ENCODE data around the gene MEIOB. TPM values are rescaled to one million over a fixed set of nuclear protein-coding genes. Genes with fewer than 3 reads are reported as not detected.

The MEIOB gene
- total RNA-seq, 1 donor = not detected

GRCh38 chr16:1865902-1866690, 5.9 kb downstream of the MEIOB start:
- Histone ChIP-seq H3K36me3 (ENCODE audit: insufficient read depth, low read length) (no peaks in the 10 kb centered on the region), H3K79me2 (ENCODE audit: insufficient read depth, low read length) (no peaks in the 10 kb centered on the region), H3K4me3 (ENCODE audit: insufficient read depth, low read length) (no peak overlapping the region), H2AFZ (ENCODE audit: low read length) (no peak overlapping the region), H3K9me3 (ENCODE audit: low read depth, low read length) (no peaks in the 10 kb centered on the region), H4K20me1 (ENCODE audit: insufficient read depth, low read length) (no peaks in the 10 kb centered on the region), H3K27ac (ENCODE audit: low read depth, low read length) (no peak overlapping the region), H3K4me1 (ENCODE audit: insufficient read depth, low read length) (peaks cover 8% of the 10 kb centered on the region), H3K27me3 (ENCODE audit: insufficient read depth, low read length) (peaks cover 31% of the 10 kb centered on the region), H3K4me2 (ENCODE audit: insufficient read depth, low read length) (no peak overlapping the region)
- no peak for DNase-seq (ENCODE audit: insufficient read length, low spot score, missing footprints)
- TF ChIP-seq, protein P1, sequence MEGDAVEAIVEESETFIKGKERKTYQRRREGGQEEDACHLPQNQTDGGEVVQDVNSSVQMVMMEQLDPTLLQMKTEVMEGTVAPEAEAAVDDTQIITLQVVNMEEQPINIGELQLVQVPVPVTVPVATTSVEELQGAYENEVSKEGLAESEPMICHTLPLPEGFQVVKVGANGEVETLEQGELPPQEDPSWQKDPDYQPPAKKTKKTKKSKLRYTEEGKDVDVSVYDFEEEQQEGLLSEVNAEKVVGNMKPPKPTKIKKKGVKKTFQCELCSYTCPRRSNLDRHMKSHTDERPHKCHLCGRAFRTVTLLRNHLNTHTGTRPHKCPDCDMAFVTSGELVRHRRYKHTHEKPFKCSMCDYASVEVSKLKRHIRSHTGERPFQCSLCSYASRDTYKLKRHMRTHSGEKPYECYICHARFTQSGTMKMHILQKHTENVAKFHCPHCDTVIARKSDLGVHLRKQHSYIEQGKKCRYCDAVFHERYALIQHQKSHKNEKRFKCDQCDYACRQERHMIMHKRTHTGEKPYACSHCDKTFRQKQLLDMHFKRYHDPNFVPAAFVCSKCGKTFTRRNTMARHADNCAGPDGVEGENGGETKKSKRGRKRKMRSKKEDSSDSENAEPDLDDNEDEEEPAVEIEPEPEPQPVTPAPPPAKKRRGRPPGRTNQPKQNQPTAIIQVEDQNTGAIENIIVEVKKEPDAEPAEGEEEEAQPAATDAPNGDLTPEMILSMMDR (IDR thresholded peaks at IDR 0.05; ENCODE audit: extremely low read depth, low read depth, low read length) = no peak

GRCh38 chr16:1863681-1864460, 8.1 kb downstream of the MEIOB start:
- Histone ChIP-seq H3K27me3 (ENCODE audit: insufficient read depth, low read length) (peaks cover 53% of the 10 kb centered on the region), H3K4me2 (ENCODE audit: insufficient read depth, low read length) (no peak overlapping the region), H2AFZ (ENCODE audit: low read length) (no peak overlapping the region), H3K79me2 (ENCODE audit: insufficient read depth, low read length) (no peaks in the 10 kb centered on the region), H4K20me1 (ENCODE audit: insufficient read depth, low read length) (no peaks in the 10 kb centered on the region), H3K36me3 (ENCODE audit: insufficient read depth, low read length) (no peaks in the 10 kb centered on the region), H3K27ac (ENCODE audit: low read depth, low read length) (no peak overlapping the region), H3K9me3 (ENCODE audit: low read depth, low read length) (no peaks in the 10 kb centered on the region), H3K4me3 (ENCODE audit: insufficient read depth, low read length) (no peak overlapping the region), H3K4me1 (ENCODE audit: insufficient read depth, low read length) (no peaks in the 10 kb centered on the region)
- TF ChIP-seq, protein P1 (IDR thresholded peaks at IDR 0.05; ENCODE audit: extremely low read depth, low read depth, low read length) = peak; percentile 60
- no peak for DNase-seq (ENCODE audit: insufficient read length, low spot score, missing footprints)

DNA sequence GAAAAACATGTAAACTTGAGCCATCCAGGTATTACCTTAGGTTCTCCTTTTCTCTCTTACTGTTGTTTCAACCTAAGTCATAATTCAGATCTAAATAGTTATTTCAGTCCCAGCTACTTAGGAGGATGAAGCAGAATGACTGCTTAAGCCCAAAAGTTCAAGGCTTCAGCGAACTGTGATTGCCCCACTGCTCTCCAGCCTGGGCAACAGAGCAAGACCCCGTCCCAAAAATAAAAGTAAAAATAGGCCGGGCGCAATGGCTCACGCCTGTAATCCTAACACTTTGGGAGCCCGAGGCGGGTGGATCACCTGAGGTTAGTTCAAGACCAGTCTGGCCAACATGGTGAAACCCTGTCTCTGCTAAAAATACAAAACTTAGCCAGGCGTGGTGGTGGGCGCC, 9.6 kb downstream of the MEIOB start:
- TF ChIP-seq, protein P1 (IDR thresholded peaks at IDR 0.05; ENCODE audit: extremely low read depth, low read depth, low read length) = no peak
- Histone ChIP-seq H3K9me3 (ENCODE audit: low read depth, low read length) (no peaks in the 10 kb centered on the region), H4K20me1 (ENCODE audit: insufficient read depth, low read length) (no peaks in the 10 kb centered on the region)

GRCh38 chr16:1861730-1862129, 10.2 kb downstream of the MEIOB start:
- Histone ChIP-seq H3K9me3 (ENCODE audit: low read depth, low read length) (no peaks in the 10 kb centered on the region), H3K36me3 (ENCODE audit: insufficient read depth, low read length) (no peaks in the 10 kb centered on the region), H3K27ac (ENCODE audit: low read depth, low read length) (no peak overlapping the region), H3K27me3 (ENCODE audit: insufficient read depth, low read length) (peaks cover 72% of the 10 kb centered on the region), H3K4me3 (ENCODE audit: insufficient read depth, low read length) (no peak overlapping the region), H3K79me2 (ENCODE audit: insufficient read depth, low read length) (no peaks in the 10 kb centered on the region), H3K4me1 (ENCODE audit: insufficient read depth, low read length) (no peaks in the 10 kb centered on the region), H3K4me2 (ENCODE audit: insufficient read depth, low read length) (no peak overlapping the region), H2AFZ (ENCODE audit: low read length) (no peak overlapping the region), H4K20me1 (ENCODE audit: insufficient read depth, low read length) (no peaks in the 10 kb centered on the region)
- TF ChIP-seq, protein P1 (IDR thresholded peaks at IDR 0.05; ENCODE audit: extremely low read depth, low read depth, low read length) = no peak
- DNase-seq (ENCODE audit: insufficient read length, low spot score, missing footprints) = no peak

More for the DNA sequence above, 9.6 kb downstream of the MEIOB start:
- H3K4me2 ChIP-seq (ENCODE audit: insufficient read depth, low read length) = no peak overlapping the region
- peaks cover 67% of the 10 kb centered on the region for H3K27me3 ChIP-seq (ENCODE audit: insufficient read depth, low read length)
- H3K36me3 ChIP-seq (ENCODE audit: insufficient read depth, low read length) = no peaks in the 10 kb centered on the region
- no peak overlapping the region for H3K4me3 ChIP-seq (ENCODE audit: insufficient read depth, low read length)
- no peak overlapping the region for H2AFZ ChIP-seq (ENCODE audit: low read length)
- no peak for DNase-seq (ENCODE audit: insufficient read length, low spot score, missing footprints)
- H3K27ac ChIP-seq (ENCODE audit: low read depth, low read length) = no peak overlapping the region
- no peaks in the 10 kb centered on the region for H3K79me2 ChIP-seq (ENCODE audit: insufficient read depth, low read length)
- no peaks in the 10 kb centered on the region for H3K4me1 ChIP-seq (ENCODE audit: insufficient read depth, low read length)
